ENCODE measurements around the gene CHML.
A peak's percentile ranks its signal among the peaks of the same experiment; 100 is the strongest.

Gene CHML

DNA sequence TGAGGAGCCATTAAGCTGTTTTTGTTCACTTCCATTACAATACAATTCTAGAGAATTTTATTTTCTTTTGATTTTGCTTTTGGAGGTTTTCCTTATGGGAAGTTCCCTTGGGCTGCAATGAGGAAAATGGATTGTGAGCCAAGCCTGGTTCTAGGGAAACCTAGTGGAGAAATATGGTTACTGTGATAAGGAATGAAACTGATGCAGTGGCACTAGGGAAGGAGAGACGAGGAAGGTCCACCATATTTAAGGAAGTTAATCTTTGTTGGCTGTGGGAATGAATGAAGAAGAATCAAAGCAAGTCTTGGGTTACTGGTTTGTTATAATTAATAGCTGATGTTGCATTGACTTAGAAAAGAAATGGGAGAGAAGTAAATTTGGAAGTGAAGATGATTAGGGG lies 28.4 kb downstream of the CHML start:
- H3K27ac ChIP-seq: no peak overlapping the region
- no peak for TF ChIP-seq ZFX (IDR thresholded peaks at IDR 0.05; ENCODE audit: borderline replicate concordance)
- TF ChIP-seq, protein P1, sequence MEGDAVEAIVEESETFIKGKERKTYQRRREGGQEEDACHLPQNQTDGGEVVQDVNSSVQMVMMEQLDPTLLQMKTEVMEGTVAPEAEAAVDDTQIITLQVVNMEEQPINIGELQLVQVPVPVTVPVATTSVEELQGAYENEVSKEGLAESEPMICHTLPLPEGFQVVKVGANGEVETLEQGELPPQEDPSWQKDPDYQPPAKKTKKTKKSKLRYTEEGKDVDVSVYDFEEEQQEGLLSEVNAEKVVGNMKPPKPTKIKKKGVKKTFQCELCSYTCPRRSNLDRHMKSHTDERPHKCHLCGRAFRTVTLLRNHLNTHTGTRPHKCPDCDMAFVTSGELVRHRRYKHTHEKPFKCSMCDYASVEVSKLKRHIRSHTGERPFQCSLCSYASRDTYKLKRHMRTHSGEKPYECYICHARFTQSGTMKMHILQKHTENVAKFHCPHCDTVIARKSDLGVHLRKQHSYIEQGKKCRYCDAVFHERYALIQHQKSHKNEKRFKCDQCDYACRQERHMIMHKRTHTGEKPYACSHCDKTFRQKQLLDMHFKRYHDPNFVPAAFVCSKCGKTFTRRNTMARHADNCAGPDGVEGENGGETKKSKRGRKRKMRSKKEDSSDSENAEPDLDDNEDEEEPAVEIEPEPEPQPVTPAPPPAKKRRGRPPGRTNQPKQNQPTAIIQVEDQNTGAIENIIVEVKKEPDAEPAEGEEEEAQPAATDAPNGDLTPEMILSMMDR (IDR thresholded peaks at IDR 0.05): no peak

DNA sequence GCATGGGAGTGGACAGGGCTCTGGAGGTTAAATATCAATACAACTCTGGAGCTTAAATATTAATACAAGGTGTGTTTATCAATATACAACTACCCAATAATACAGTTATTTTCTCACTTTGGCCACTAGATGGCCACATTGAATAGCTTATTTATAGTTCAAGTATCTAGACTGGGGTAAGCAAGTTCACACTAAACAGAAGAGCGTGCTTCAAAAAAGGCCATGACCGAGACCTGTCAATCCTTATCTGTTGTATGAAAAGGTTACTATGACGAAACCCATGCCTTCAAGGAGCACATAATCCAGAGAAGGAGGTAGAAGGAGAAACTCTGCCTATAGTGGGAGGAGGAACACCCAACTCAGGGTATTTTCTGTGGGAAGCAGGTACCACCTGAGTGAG lies 29.1 kb downstream of the CHML start:
- no peak for TF ChIP-seq ZFX (IDR thresholded peaks at IDR 0.05; ENCODE audit: borderline replicate concordance)
- TF ChIP-seq, protein P1 (IDR thresholded peaks at IDR 0.05): peak; percentile 86
- H3K27ac ChIP-seq: no peak overlapping the region

DNA sequence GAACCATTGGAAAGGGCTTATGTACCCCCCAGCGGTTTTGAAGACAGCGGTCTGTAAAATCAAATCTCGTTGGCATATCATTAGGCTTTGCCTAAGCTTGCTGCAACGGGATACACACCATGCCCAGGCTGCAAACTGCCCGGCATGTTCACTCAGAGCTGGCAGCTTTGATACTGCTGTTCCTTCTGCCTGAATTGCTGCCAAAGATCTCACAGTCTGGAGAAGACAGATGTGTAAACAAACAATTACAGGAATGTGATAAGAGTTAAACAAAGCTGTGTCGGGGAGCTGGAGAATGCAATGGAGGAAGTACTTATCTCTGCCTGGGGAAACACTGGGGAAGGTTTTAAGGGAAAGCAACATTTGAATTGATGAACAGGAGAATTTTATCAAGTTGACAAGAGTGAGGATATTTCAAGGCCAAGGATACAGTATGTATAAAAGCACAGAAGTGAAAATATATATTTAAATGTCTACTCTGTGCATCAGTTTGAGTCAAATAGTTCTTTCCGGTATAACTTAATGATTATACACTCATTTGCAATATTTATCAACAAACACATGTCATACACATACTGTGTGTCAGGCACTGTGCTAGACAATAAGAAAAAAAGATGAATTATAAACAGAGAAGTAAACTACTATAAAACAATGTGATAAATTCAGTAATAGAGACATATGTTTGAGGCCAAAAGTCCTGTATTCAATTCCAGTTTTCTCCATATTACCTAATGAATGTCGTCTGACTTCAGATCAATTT lies 29.9 kb downstream of the CHML start:
- TF ChIP-seq, protein P1 (IDR thresholded peaks at IDR 0.05): no peak
- no peak for TF ChIP-seq ZFX (IDR thresholded peaks at IDR 0.05; ENCODE audit: borderline replicate concordance)
- H3K27ac ChIP-seq: no peak overlapping the region

DNA sequence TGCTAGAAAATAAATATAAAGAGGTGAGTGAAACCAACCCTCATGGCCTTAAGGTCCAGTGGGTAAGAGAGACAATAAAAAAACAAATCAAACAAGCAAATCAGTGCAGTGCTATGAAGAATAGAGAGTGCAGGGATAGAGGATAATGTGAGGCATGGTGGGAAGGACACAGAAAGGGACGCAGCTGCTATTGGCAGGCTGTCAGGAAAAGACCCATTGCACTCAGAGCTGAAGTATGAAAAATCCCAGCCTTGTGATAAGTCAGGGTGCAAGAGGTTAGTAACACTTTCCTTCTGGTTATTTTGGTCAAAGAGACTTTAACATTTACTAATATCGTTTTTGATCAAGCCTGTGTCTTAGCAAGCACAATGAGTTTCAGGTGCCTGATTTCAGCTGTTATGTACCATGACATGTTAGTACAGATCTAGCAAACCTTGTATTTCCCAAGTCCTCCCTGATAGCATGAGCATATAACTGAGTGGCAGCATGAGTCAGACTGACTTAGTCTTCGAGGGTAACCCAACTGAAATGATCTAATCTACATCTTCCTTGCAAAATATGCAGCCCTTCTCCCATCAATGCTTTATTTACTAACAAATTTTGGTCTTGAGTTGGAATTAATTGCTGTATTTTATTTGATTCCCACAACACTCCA lies 31.7 kb downstream of the CHML start:
- TF ChIP-seq ZFX (IDR thresholded peaks at IDR 0.05; ENCODE audit: borderline replicate concordance): no peak
- TF ChIP-seq, protein P1 (IDR thresholded peaks at IDR 0.05): no peak
- H3K27ac ChIP-seq: no peak overlapping the region

DNA sequence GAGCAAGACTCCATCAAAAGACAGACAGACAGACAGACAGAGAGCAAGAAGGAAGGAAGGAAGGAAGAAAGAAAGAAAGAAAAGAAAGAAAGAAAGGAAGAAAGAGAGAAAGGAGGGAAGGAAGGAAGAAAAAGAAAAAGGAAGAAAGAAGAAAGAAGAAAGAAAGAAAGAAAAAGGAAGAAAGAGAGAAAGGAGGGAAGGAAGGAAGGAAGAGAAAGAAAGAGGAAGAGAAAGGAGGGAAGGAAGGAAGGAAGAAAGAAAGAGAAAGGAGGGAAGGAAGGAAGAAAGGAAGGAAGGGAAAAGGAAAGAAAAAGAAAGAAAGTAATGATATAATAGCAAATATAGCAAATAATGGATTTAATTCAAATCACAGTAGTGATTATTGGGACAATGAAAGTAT lies 32.7 kb downstream of the CHML start:
- H3K27ac ChIP-seq: no peak overlapping the region
- no peak for TF ChIP-seq ZFX (IDR thresholded peaks at IDR 0.05; ENCODE audit: borderline replicate concordance)
- TF ChIP-seq, protein P1 (IDR thresholded peaks at IDR 0.05): no peak

DNA sequence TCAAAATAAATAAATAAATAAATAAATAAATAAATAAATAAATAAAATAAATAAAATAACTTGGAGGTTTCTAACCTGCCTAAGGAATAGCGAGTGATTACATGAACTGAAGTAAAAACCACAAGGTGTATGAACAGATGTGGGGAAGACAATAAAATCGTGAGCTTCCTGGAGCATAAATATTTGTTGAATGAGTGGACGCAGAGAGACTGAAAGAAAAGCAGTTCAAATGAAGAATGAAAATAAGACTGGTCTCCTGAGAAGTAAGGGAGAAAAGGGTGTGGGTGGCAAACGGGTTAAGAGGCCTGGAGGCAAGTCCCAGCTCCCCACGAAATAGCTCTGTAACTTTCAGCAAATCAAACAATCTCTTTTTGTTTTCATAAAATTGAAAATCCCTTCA lies 33.6 kb downstream of the CHML start:
- H3K27ac ChIP-seq: no peak overlapping the region
- no peak for TF ChIP-seq ZFX (IDR thresholded peaks at IDR 0.05; ENCODE audit: borderline replicate concordance)
- TF ChIP-seq, protein P1 (IDR thresholded peaks at IDR 0.05): no peak

DNA sequence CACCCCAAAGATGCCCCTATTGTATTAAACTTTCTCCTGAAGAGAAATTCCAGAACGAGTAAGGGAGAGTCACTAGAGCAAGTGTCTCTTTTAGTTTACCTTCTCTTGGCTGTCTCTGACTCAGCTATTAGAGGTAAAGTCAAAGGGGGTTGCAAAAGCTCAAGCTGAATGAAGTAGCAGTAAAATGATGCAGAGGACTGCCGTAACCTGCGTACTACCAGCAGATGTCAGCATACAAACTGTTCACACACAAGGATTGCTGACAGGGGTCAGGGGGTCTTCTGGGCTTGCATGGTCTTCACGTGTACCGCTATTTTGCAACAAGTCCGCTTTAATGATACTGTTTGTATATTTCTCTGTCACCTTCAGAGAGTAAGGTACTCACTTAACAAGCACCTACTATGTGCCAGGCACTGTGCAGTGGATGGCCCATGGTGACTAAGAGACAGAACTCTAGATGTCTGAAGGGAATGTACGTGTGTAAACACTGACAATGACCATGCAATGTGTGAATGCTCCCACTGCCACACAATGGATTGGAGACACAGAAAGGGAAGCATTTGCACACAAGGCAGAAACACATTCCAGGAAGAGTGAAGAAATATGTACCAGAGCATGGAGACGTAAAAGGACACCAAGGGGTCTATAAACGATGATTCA lies 34.9 kb downstream of the CHML start:
- no peak overlapping the region for H3K27ac ChIP-seq
- TF ChIP-seq ZFX (IDR thresholded peaks at IDR 0.05; ENCODE audit: borderline replicate concordance): no peak
- TF ChIP-seq, protein P1 (IDR thresholded peaks at IDR 0.05): peak; percentile 60

Data from 22Rv1 (cell line).